ENCODE measurements around the gene NHLRC4. TPM values are rescaled to one million over a fixed set of nuclear protein-coding genes. Genes with fewer than 3 reads are reported as not detected.

Gene NHLRC4
- total RNA-seq, 1 experiment from 2014 or later = 0.37 TPM

- no peak for DNase-seq (ENCODE audit: low read depth in 1 of 2, low spot score in 2 of 2)
- Histone ChIP-seq H3K9me3 (replicated peaks) (no peaks in the 10 kb centered on the region), H3K4me3 (no peak overlapping the region), H3K36me3 (peaks cover 17% of the 10 kb centered on the region), H3K27me3 (replicated peaks) (0 out of 2 replicates have a peak, but pooled peaks cover 4% of the 10 kb centered on the region), H3K4me1 (replicated peaks) (peaks cover 11% of the 10 kb centered on the region), H3K27ac (no peak overlapping the region)
Measured at GRCh38 chr16:585351-585750, 18.5 kb downstream of the NHLRC4 start.

GRCh38 chr16:586047-586644 is 19.3 kb downstream of the NHLRC4 start:
- Histone ChIP-seq H3K27ac (no peak overlapping the region), H3K9me3 (replicated peaks) (no peaks in the 10 kb centered on the region), H3K27me3 (replicated peaks) (0 out of 2 replicates have a peak, but pooled peaks cover 4% of the 10 kb centered on the region), H3K36me3 (peaks cover 19% of the 10 kb centered on the region), H3K4me1 (replicated peaks) (peaks cover 19% of the 10 kb centered on the region), H3K4me3 (no peak overlapping the region)
- DNase-seq (ENCODE audit: low read depth in 1 of 2, low spot score in 2 of 2) = no peak

- Histone ChIP-seq H3K36me3 (peaks cover 19% of the 10 kb centered on the region), H3K27ac (no peak overlapping the region), H3K4me3 (no peak overlapping the region), H3K9me3 (replicated peaks) (no peaks in the 10 kb centered on the region), H3K27me3 (replicated peaks) (0 out of 2 replicates have a peak, but pooled peaks cover 4% of the 10 kb centered on the region), H3K4me1 (replicated peaks) (peaks cover 21% of the 10 kb centered on the region)
- no peak for DNase-seq (ENCODE audit: low read depth in 1 of 2, low spot score in 2 of 2)
Measured at GRCh38 chr16:586645-587590, 20.1 kb downstream of the NHLRC4 start.

GRCh38 chr16:588639-588888 is 21.8 kb downstream of the NHLRC4 start:
- Histone ChIP-seq H3K4me3 (peak overlapping the region; percentile 93), H3K4me1 (replicated peaks) (peaks cover 21% of the 10 kb centered on the region), H3K27ac (peak overlapping the region; percentile 88), H3K36me3 (peaks cover 19% of the 10 kb centered on the region), H3K27me3 (replicated peaks) (0 out of 2 replicates have a peak, but pooled peaks cover 4% of the 10 kb centered on the region), H3K9me3 (replicated peaks) (no peaks in the 10 kb centered on the region)
- DNase-seq (ENCODE audit: low read depth in 1 of 2, low spot score in 2 of 2) = peak; percentile 68 to 69

- no peaks in the 10 kb centered on the region for H3K9me3 ChIP-seq (replicated peaks)
- H3K27me3 ChIP-seq (replicated peaks) = 0 out of 2 replicates have a peak, but pooled peaks cover 4% of the 10 kb centered on the region
- peaks cover 21% of the 10 kb centered on the region for H3K4me1 ChIP-seq (replicated peaks)
- H3K27ac ChIP-seq = peak overlapping the region; percentile 88
- peaks cover 19% of the 10 kb centered on the region for H3K36me3 ChIP-seq
- peak overlapping the region; percentile 93 for H3K4me3 ChIP-seq
- DNase-seq (ENCODE audit: low read depth in 1 of 2, low spot score in 2 of 2) = peak; percentile 97 to 100
Measured at GRCh38 chr16:588889-589657, 22.3 kb downstream of the NHLRC4 start.

GRCh38 chr16:589658-590187 is 22.9 kb downstream of the NHLRC4 start, which contains the start of gene RAB40C:
TSS of gene RAB40C (plus strand) at chr16:590066. CDS start at chr16:590292, 226 bp downstream.
- peak within 1 kb of the TSS; percentile 88 for H3K27ac ChIP-seq
- H3K27me3 ChIP-seq (replicated peaks) = 0 out of 2 replicates have a peak, but pooled peaks cover 4% of the 10 kb centered on the region

GRCh38 chr16:590188-590814 is 23.5 kb downstream of the NHLRC4 start:
- 0 out of 2 replicates have a peak, but pooled peaks cover 4% of the 10 kb centered on the region for H3K27me3 ChIP-seq (replicated peaks)
- H3K36me3 ChIP-seq = peaks cover 19% of the 10 kb centered on the region
- H3K27ac ChIP-seq = no peak overlapping the region
- H3K4me3 ChIP-seq = peak overlapping the region; percentile 93
- H3K4me1 ChIP-seq (replicated peaks) = peaks cover 21% of the 10 kb centered on the region
- no peaks in the 10 kb centered on the region for H3K9me3 ChIP-seq (replicated peaks)
- DNase-seq (ENCODE audit: low read depth in 1 of 2, low spot score in 2 of 2) = peak in 1 of 2 experiments; percentile 54

More at GRCh38 chr16:589658-590187, 22.9 kb downstream of the NHLRC4 start, which contains the start of gene RAB40C:
- Histone ChIP-seq H3K4me3 (peak within 1 kb of the TSS; percentile 93), H3K9me3 (replicated peaks) (no peaks in the 10 kb centered on the region), H3K36me3 (peaks cover 19% of the 10 kb centered on the region), H3K4me1 (replicated peaks) (peaks cover 21% of the 10 kb centered on the region)
- peak; percentile 98 to 99 for DNase-seq (ENCODE audit: low read depth in 1 of 2, low spot score in 2 of 2)

- no peaks in the 10 kb centered on the region for H3K27me3 ChIP-seq (replicated peaks)
- DNase-seq (ENCODE audit: low read depth in 1 of 2, low spot score in 2 of 2) = no peak
- peaks cover 21% of the 10 kb centered on the region for H3K4me1 ChIP-seq (replicated peaks)
- peak overlapping the region; percentile 93 for H3K4me3 ChIP-seq
- no peak overlapping the region for H3K27ac ChIP-seq
- no peaks in the 10 kb centered on the region for H3K9me3 ChIP-seq (replicated peaks)
- peaks cover 19% of the 10 kb centered on the region for H3K36me3 ChIP-seq
Measured at GRCh38 chr16:590815-591200, 24.0 kb downstream of the NHLRC4 start.

- Histone ChIP-seq H3K4me1 (replicated peaks) (peaks cover 19% of the 10 kb centered on the region), H3K36me3 (peaks cover 19% of the 10 kb centered on the region), H3K4me3 (no peak overlapping the region; the same call in 1 of the 2 replicates), H3K27me3 (replicated peaks) (no peaks in the 10 kb centered on the region), H3K9me3 (replicated peaks) (no peaks in the 10 kb centered on the region), H3K27ac (no peak overlapping the region)
- DNase-seq (ENCODE audit: low read depth in 1 of 2, low spot score in 2 of 2) = no peak
Measured at GRCh38 chr16:591231-591630, 24.4 kb downstream of the NHLRC4 start.

- DNase-seq (ENCODE audit: low read depth in 1 of 2, low spot score in 2 of 2) = no peak
- H3K36me3 ChIP-seq = peaks cover 19% of the 10 kb centered on the region
- no peaks in the 10 kb centered on the region for H3K27me3 ChIP-seq (replicated peaks)
- no peak overlapping the region for H3K27ac ChIP-seq
- H3K4me1 ChIP-seq (replicated peaks) = peaks cover 18% of the 10 kb centered on the region
- H3K4me3 ChIP-seq = no peak overlapping the region
- no peaks in the 10 kb centered on the region for H3K9me3 ChIP-seq (replicated peaks)
Measured at GRCh38 chr16:591892-592517, 25.2 kb downstream of the NHLRC4 start.

- H3K4me3 ChIP-seq = no peak overlapping the region
- DNase-seq (ENCODE audit: low read depth in 1 of 2, low spot score in 2 of 2) = no peak
- no peaks in the 10 kb centered on the region for H3K27me3 ChIP-seq (replicated peaks)
- peaks cover 17% of the 10 kb centered on the region for H3K4me1 ChIP-seq (replicated peaks)
- no peaks in the 10 kb centered on the region for H3K9me3 ChIP-seq (replicated peaks)
- H3K27ac ChIP-seq = no peak overlapping the region
- peaks cover 19% of the 10 kb centered on the region for H3K36me3 ChIP-seq
Measured at GRCh38 chr16:592518-593306, 25.9 kb downstream of the NHLRC4 start.

GRCh38 chr16:593406-593805 is 26.6 kb downstream of the NHLRC4 start:
- H3K4me1 ChIP-seq (replicated peaks) = peaks cover 10% of the 10 kb centered on the region
- no peak overlapping the region for H3K27ac ChIP-seq
- H3K27me3 ChIP-seq (replicated peaks) = no peaks in the 10 kb centered on the region
- no peak for DNase-seq (ENCODE audit: low read depth in 1 of 2, low spot score in 2 of 2)
- H3K9me3 ChIP-seq (replicated peaks) = no peaks in the 10 kb centered on the region
- H3K4me3 ChIP-seq = no peak overlapping the region
- H3K36me3 ChIP-seq = peaks cover 14% of the 10 kb centered on the region
